ENCODE results near the gene EML6.

EML6 gene

DNA sequence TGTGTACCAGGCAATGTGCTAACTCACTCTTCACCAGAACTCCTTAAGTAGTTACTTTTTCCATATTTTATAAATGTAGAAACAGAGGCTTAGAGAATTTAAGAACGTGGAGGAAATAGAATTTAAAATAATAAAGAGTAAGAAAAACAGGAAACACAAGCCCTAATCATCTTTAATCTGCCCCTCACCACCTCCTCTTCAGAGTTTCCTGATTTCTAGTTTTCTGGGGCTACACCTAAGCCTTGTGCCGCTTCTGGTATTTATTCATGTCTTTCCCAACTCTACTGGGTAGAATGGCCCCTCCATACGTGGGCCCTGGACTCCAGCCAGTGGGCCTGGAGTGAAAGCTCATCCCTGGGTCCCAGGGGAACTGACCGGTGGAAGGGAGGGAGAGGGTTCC, 241.4 kb downstream of the EML6 start:
- TF ChIP-seq FOXP2 (optimal IDR thresholded peaks at IDR 0.05; ENCODE audit: borderline replicate concordance, extremely low read depth, extremely low read length, insufficient read depth) (no peak), TAF1 (IDR thresholded peaks at IDR 0.05; ENCODE audit: borderline replicate concordance, insufficient read depth, low read length) (no peak)

DNA sequence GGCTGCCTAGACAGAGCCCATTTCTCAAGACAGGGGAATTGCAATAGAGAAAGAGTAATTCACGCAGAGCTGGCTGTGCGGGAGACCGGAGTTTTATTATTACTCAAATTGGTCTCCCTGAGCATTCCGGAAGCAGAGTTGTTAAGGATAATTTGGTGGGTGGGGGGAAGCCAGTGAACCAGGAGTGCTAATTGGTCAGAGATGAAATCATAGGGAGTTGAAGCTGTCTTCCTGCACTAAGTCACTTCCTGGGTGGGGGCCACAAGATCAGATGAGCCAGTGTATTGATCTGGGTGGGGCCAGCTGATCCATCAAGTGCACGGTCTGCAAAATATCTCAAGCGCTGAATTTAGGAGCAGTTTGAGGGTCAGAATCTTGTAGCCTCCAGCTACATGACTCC, 242.0 kb downstream of the EML6 start:
- TF ChIP-seq SIN3A (IDR thresholded peaks at IDR 0.05; ENCODE audit: borderline replicate concordance, insufficient read depth, low read length): no peak
- no peak for TF ChIP-seq FOXP2 (optimal IDR thresholded peaks at IDR 0.05; ENCODE audit: borderline replicate concordance, extremely low read depth, extremely low read length, insufficient read depth)
- TF ChIP-seq, protein P1, sequence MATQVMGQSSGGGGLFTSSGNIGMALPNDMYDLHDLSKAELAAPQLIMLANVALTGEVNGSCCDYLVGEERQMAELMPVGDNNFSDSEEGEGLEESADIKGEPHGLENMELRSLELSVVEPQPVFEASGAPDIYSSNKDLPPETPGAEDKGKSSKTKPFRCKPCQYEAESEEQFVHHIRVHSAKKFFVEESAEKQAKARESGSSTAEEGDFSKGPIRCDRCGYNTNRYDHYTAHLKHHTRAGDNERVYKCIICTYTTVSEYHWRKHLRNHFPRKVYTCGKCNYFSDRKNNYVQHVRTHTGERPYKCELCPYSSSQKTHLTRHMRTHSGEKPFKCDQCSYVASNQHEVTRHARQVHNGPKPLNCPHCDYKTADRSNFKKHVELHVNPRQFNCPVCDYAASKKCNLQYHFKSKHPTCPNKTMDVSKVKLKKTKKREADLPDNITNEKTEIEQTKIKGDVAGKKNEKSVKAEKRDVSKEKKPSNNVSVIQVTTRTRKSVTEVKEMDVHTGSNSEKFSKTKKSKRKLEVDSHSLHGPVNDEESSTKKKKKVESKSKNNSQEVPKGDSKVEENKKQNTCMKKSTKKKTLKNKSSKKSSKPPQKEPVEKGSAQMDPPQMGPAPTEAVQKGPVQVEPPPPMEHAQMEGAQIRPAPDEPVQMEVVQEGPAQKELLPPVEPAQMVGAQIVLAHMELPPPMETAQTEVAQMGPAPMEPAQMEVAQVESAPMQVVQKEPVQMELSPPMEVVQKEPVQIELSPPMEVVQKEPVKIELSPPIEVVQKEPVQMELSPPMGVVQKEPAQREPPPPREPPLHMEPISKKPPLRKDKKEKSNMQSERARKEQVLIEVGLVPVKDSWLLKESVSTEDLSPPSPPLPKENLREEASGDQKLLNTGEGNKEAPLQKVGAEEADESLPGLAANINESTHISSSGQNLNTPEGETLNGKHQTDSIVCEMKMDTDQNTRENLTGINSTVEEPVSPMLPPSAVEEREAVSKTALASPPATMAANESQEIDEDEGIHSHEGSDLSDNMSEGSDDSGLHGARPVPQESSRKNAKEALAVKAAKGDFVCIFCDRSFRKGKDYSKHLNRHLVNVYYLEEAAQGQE (IDR thresholded peaks at IDR 0.05; ENCODE audit: insufficient read depth in 1 of 2, low read depth in 2 of 2, low read length in 2 of 2): no peak
- TF ChIP-seq POLR2AphosphoS5 (IDR thresholded peaks at IDR 0.05; ENCODE audit: low read depth, low read length): no peak
- no peak for TF ChIP-seq TAF1 (IDR thresholded peaks at IDR 0.05; ENCODE audit: borderline replicate concordance, insufficient read depth, low read length)

DNA sequence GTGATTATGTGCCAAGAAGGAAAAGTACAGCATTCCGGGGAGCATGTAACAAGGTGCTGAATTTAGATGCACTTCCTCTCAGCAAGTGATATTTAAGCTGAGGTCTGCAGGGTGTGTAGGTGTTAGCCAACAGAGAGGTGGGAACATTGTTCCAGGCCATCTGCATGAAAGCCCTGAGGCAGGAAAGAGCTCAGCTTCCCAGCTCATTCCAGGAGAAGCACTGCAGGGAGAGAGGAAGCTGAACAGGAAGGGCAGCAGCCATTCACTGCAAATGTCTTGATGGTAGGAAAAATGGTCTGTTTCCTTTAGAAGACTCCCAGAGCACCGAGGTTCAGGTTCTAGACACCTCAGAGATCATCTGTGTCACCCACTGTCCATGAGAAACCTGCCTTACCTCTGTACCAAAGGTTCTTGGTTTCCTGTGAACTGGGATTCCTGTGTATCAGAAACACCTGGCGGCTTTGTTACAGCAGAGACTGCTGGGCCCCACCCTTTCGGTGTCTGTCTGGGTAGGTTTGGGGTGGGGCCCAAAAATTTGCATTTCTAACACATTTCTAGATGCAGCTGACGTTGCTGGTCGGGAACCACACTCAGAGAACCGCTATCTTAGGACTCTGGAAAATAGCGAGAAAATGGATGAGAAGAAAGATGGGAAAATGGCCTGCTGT, 242.8 kb downstream of the EML6 start:
- TF ChIP-seq, protein P1 (IDR thresholded peaks at IDR 0.05; ENCODE audit: insufficient read depth in 1 of 2, low read depth in 2 of 2, low read length in 2 of 2): no peak
- TF ChIP-seq POLR2AphosphoS5 (IDR thresholded peaks at IDR 0.05; ENCODE audit: low read depth, low read length) (0 out of 2 replicates have a peak, but pooled peaks have one; percentile 29), TAF1 (IDR thresholded peaks at IDR 0.05; ENCODE audit: borderline replicate concordance, insufficient read depth, low read length) (no peak)

DNA sequence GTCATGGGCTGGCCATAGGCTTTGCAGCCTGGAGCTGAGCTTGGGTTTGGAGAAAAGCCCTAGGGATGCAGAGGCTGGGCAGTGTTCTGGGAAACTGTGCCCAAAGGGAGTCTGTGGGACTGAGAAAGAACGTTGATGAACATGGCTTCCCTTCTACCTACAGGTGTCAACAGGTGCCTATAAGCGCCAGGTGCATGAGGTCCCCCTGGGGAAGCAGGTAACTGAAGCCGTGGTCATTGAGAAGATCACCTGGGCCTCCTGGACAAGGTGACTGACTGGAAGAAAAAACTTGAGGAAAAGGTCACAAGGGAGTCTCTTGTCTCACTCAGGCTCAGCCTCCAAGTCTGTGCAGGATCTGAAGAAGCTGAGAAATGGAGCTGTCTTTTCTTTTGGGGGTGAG, 243.4 kb downstream of the EML6 start:
- TF ChIP-seq, protein P1 (IDR thresholded peaks at IDR 0.05; ENCODE audit: insufficient read depth in 1 of 2, low read depth in 2 of 2, low read length in 2 of 2): no peak
- TF ChIP-seq FOXP2 (optimal IDR thresholded peaks at IDR 0.05; ENCODE audit: borderline replicate concordance, extremely low read depth, extremely low read length, insufficient read depth) (no peak), TAF1 (IDR thresholded peaks at IDR 0.05; ENCODE audit: borderline replicate concordance, insufficient read depth, low read length) (no peak), SIN3A (IDR thresholded peaks at IDR 0.05; ENCODE audit: borderline replicate concordance, insufficient read depth, low read length) (no peak), POLR2AphosphoS5 (IDR thresholded peaks at IDR 0.05; ENCODE audit: low read depth, low read length) (no peak)

DNA sequence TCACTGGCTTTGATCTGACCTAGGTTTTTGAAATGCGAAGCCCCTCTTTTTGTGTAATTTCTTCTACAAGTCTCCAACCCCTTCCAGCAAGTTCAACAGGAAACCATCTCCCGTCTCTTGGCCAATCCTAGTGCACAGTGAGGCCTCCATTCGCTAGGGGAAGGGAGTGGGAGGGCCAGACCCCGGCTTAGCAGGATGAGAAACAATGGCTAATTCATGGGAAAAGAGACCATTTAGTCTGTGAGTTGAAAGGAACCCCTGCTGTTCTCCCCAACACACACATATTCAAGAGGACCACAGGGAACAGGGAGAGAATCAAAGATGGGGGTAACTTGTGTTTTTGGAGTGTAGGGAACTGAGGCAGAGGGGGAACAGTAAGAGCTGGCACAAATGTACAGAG, 243.8 kb downstream of the EML6 start:
- TF ChIP-seq TAF1 (IDR thresholded peaks at IDR 0.05; ENCODE audit: borderline replicate concordance, insufficient read depth, low read length) (no peak), FOXP2 (optimal IDR thresholded peaks at IDR 0.05; ENCODE audit: borderline replicate concordance, extremely low read depth, extremely low read length, insufficient read depth) (no peak), SIN3A (IDR thresholded peaks at IDR 0.05; ENCODE audit: borderline replicate concordance, insufficient read depth, low read length) (no peak), POLR2AphosphoS5 (IDR thresholded peaks at IDR 0.05; ENCODE audit: low read depth, low read length) (no peak)
- TF ChIP-seq, protein P1 (IDR thresholded peaks at IDR 0.05; ENCODE audit: insufficient read depth in 1 of 2, low read depth in 2 of 2, low read length in 2 of 2): no peak
